Cerebellar nuclear complex (tissue), 1 donor: Measurements from ENCODE around the gene SYT14.
"Not testable (repeated sequence)": the region's sequence is repeated elsewhere in the genome, so short reads cannot be mapped to it uniquely, and the experiment has no call there.

Source experiments
- DNase-seq, 2 experiments: peaks; one replicate each; lab custom pipeline; 2025; lab: John Stamatoyannopoulos, UW

The SYT14 gene

DNA sequence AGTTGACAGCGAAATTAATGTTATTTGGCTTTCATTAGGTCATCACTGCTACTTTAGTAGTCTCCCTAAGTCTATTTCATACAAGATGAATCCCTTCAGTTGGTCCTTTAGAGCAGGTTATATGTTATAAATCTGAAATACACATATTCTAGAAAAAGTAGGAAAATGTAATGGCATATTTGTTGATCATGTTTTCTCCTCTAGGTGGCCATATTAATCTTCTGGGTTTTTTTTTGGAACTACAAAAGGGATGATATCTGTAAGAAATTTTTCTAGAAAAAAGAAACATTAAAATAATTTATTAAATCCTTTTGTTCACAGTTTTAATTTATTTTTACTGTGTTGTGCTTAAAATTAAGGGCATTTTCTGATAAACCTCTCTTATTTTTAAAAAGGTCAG, 87.9 kb downstream of the SYT14 start:
- DNase-seq, result no peak

DNA sequence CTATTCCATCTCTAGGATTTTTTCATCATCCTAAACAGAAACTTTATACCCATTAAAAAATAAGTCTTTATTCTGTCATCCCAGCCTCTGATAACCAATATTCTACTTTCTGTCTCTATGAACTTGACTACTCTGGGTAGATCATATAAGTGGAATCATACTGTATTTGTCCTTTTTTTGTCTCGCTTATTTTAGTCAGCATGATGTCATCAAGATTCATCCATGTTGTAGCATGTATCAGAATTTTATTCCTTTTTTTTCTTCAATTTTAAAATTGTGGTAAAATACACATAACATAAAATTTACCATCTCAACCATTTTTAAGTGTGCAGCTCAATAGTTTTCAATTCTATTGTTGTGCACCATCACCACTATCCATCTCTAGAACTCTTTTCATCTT, 90.0 kb downstream of the SYT14 start:
- no peak for DNase-seq

DNA sequence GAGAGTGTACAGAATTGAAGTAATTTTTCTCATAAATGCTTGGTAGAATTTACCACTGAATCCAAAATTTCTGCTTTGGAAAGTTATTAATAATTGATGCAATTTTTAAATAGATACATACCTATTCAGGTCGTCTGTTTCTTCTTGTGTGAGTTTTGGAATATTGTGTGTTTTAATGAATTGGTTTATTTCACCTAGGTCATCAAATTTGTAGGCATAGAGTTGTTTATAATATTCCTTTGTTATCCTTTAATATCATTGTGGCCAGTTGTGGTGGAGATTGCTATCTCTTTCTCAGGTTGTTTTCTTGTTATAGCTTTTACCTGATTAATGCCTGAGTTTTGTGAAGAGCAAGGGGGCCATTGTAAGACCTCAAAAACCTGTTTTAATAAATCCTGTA, 93.5 kb downstream of the SYT14 start:
- no peak for DNase-seq

DNA sequence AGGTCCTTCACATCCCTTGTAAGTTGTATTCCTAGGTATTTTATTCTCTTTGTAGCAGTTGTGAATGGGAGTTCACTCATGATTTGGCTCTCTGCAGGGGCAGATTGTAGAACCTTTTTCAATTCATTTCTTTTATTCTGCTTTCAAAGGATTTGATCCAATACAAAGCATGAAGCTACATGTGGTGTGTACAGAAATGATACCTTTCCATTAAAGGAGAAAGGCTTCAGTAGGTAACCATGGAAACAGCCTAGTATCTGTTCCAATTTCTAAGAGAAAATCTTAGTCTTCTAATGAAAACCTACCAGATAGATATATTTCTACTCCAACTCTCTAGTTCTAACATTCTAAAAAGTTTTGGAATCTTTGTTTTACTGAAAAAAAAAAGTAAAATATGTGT, 105.0 kb downstream of the SYT14 start:
- no peak for DNase-seq

DNA sequence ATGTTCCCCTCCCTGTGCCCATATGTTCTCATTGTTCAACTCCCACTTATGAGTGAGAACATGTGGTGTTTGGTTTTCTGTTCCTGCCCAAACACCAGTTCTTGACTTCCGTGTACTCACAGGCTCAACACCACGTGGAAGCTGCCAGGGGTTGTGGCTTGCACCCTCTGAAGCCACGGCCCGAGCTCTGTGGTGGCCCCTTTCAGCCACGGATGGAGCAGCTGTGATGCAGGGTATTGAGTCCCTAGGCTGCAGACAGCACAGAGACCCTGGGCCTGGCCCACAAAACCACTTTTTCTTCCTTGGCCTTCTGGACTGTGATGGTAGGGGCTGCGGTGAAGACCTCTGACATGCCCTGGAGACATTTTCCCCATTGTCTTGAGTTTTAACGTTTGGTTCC, 111.6 kb downstream of the SYT14 start:
- DNase-seq, result no peak

DNA sequence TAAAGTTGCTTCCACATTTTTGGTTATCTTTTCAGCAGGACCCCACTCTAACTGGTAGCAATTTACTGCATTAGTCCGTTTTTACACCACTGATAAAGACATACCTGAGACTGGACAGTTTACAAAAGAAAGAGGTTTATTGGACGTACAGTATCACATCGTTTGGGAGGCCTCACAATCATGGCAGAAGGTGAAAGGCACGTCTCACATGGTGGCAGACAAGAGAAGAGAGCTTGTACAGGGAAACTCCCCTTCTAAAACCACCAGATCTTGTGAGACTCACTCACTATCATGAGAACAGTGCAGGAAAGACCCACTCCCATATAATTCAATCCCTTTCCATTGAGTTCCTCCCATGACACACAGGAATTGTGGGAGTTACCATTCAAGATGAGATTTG, 112.5 kb downstream of the SYT14 start:
- not testable (repeated sequence) for DNase-seq

DNA sequence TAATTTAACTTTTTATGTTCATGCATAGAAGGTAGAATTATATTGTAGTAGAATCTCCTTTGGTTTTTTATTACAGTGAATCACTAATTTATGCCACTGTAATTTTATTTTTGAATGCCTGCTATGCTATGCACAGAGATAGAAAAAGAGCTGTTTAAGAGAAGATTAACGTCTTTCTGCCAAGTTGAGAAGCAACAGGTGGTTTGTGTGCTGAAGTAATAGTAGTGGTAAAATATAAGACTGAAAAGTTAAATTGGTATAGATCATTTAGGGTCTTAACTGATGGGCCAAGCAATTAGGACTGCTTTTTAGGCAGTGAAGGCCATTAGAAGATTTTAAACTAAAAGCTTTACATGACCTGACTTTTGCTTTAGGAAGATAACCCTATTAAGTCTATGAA, 115.1 kb downstream of the SYT14 start:
- DNase-seq, result no peak

DNA sequence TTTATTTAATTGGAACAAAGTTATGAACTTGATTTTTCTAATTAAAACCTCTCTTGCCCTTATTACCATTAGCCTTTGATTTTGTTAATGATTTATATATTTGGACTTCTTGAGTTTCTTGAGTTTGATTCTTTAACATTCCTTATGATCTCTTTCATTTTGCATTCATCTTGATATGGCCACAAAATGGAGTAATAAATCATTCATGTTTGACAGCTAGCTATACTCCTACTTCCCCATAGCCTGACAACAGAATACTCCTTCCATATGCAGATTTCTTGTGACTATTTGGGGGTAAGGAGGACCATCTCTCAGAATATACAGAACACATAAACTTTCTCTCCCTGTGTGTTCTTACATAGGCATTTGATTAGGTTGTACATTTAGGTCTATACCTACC, 119.6 kb downstream of the SYT14 start:
- no peak for DNase-seq

DNA sequence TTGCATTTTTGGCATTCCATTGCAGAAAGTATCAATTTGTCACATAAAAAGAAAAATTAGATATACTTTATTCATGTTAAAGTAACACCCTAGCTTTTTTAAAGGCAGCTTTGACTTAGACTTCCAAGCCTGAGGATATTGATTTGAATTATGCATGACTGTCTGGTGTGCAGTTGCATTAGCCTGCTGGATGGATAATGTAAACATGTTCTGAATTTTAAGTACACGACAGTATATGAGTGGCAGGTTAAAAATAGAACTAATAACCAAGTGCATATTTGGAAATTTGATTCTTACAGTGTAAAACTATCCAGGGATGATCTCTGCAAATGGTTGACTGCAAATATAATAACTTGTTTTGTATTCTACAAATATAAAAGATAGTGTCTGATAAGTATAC, 124.0 kb downstream of the SYT14 start:
- DNase-seq, result no peak

DNA sequence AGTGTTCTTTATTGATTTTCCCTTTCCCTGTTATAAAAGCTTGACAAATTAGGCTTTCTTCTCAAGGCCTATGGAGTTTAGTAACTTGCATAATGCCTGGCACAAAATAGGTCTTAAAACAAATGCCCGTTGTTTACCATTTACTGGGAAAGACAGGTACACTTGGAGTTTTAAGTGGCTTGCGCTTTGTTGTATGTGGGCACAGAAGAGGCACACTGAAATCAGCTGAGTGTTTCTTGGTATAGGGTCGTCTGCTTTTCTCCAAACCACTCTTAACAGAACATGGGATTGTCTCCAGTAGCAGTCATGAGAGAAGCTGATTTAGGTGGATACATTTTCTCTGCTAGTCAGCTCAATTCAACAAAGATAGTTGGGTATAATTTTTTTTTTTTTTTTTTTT, 132.5 kb downstream of the SYT14 start:
- DNase-seq, result no peak

DNA sequence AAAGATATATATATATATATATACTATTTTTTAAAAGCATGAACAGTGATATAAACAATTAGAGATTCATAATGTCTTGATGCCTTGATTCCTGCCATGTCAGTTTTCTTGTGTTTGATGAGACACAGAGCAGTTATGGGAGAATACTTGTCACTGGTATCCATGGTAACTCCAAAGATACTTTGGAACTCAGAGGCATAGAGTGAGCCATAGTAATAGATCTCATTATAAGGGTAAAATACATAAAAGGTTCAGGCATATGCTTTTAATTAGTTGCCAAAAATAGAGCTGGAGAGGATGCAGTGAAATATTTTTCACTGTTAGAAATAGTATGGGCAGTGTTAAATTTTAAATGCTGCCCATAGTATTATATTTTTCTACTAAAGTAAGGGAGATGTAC, 134.1 kb downstream of the SYT14 start:
- no peak for DNase-seq

DNA sequence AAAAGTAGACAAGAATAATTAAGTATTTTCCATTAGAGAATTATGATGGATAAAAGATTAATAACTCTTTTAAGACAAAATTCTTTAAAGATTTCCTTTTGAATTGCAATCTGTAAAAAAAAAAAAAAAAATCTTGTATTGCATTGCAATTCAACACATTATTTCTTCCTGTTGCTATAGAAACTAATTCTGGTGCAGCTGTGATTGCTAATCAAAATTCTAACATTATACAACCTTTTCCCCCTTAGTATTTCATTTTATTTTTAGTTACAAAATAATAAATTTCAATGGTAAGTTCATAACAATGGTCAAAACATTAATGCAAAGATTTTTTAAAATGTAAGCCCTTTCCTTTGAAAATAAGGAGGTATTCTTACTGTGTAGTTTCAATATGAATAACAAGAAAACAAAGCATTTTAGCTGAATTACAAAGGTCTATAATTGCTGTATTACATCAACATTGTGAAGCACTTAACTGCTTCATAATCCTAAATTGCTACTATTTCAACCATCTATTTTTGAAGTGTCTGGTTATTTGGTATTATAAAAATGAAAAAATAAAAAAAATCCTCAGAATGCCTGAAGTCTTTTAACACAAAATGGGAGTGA, 135.0 kb downstream of the SYT14 start:
- no peak for DNase-seq

DNA sequence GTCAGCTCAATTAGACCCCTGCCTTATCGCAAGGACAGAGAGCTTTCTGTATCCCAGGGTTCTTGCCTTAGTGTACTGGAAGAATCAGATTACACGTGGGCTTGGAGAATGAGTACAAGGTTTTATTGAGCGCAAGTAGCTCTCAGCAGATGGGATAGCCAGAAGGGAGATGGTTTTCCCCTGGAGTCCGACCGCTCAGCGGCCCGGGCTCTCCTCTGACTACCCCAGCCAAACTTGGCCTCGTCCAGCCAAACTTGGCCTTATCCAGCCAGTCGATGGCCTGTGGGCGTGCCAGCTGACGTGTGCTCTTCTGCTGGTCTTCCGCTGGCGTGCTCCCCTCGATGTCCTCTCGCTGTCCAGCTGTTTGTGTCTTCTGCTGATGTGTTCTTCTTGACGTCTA, 136.9 kb downstream of the SYT14 start:
- no peak for DNase-seq

DNA sequence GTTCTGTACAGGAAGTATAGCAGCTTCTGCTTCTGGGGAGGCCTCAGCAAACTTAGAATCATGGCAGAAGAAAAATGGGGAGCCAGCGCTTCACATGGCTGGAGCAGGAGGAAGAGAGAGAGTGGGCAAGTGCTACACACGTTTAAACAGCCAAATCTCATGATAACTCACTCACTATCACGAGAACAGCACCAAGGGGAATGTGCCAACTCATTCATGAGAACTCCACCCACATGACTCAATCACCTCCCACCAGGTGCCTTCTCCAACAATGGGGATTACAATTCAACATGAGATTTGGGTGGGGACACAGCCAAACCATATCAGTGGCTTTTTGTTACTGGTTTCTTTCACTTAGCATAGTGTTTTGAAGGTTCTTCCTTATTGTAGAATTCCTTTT, 138.6 kb downstream of the SYT14 start:
- DNase-seq, result no peak

DNA sequence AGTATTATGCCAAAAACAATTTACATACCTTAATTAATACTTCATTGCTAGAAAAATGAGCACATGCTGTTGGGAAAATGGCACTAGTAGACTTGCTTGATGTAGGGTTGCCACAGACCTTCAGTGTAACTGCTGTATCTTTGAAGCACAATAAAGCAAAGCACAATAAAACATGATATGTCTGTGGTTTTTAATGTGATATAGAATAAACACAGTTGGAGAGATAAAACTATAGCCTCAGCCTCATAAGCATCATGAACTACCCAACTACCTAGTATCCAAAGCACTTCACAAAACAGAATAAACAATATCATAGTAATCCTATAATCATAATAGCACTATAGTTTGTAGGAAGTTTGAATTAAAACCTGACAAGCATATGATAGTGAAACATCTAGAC, 143.5 kb downstream of the SYT14 start:
- no peak for DNase-seq

DNA sequence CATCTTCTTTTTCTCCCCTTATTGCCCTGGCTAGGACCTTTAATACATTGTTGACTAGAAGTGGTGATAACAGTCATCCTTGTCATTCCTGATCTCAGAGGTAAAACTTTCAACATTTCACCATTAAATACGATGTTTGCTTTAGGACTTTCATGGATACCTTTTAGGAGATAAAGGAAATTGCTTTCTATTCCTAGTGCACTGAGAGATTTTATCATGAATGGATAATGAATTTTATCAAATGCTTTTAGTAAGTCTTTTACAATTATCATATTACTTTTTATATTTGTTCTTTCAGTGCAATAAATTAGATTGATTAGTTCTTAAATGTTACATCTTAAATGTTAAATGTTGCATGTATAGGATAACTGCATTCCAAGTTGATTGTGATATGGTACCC, 147.3 kb downstream of the SYT14 start:
- DNase-seq, result no peak

DNA sequence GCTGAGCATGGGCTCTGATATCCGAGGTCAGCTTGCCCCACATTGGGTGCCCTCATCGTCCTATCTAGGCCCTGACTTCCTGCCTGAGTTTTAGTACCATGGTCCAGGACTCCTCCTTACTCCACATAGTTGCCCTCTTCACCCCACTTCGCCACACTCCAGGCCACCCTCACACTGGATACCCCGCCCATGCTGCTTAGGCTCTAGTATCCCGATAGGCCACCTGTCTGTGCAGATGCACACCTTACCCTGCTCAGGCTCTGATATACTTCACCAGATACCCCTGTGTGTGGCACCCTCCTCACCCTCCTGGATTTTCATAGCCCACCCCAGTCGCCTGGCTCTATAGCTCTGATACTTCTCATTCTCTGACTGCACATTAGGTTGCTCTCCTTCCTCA, 149.0 kb downstream of the SYT14 start:
- DNase-seq, result no peak

DNA sequence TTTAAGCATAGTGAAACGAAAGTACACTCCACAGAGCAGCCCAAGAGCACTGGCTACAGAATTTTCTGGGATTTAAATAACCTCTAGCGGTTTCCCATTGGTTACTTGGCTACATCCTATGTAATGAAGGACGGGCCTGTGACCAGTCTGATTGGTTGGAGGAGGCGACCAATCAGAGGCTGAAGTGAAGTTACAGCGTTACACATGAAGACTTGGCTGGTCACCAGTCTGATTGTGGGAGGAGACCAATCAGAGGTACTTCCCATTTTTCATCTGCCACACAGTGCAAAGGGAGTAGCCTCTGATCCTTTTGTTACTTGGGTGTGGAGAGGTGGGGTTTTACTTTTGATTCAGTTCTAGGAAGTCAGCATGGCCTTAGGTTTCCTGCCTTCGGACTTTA, 151.8 kb downstream of the SYT14 start:
- no peak for DNase-seq

DNA sequence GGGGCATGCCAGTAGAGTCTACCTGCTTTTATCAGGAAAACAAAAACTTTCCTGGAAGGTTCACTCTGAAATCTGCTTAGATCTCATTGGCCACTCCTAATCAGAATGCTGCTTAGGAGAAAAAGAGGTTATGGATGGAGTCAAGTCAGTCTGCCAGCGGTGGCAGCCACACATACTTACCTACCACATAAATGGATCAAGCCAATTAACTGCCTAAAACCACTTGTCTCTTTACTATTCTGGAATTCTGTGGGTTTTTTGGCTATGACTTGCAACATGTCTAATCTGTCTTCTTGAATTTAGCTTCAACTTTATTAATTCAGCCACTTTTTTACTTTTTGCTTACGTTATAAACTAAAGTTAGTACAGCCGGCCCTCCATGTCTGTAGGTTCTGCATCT, 154.3 kb downstream of the SYT14 start:
- no peak for DNase-seq

DNA sequence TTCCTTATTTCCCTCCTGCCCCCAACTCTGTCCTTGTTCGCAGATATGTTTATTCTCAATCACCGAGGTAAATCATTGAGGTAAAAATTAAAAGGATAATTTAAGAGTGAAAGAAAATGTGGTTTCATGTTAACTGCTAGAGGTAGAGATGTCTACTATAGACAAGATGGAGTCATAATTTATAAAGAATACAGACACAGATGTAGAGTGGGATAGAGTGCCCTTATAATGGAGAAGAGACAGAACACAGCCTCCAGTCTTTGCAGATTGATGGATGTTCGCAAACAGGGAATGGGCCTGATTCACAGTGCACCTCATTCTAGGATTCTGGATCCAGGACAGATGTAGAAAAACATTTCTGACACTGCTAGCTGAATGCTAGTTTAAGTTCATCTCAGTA, 155.4 kb downstream of the SYT14 start:
- DNase-seq, result no peak

DNA sequence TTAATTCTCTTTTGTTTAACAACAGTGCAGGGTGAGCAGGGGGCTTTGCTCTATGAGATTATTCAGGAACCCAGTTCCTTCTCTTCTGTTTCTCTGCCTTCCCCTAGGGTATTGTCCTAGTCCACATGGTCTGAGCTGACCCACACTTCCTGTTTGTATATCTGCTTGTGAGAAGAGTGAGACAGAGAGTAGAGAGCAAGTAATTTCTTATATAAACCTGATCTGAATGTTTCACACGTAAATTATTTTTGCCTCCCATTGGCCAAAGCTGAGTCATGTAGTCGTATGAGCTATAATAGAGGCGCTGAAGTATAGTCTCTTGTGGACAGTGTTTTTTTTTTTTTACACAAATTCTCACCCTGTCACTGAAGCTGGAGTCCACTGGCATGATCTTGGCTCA, 160.3 kb downstream of the SYT14 start:
- DNase-seq, result no peak

DNA sequence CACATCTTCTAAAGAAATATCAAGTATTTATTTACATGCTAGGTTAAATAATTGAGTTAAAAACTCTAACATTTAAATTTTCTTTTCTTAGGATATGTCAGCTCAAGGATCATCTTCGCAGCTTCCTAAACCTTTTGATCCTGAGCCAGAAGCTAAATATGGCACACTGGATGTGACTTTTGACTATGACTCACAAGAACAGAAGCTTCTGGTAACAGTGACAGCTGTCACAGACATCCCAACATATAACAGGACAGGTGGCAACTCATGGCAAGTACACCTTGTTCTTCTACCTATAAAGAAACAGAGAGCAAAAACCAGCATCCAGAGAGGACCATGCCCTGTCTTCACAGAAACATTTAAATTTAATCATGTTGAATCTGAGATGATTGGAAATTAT, 161.9 kb downstream of the SYT14 start:
- peak; percentile 41 to 69 for DNase-seq

DNA sequence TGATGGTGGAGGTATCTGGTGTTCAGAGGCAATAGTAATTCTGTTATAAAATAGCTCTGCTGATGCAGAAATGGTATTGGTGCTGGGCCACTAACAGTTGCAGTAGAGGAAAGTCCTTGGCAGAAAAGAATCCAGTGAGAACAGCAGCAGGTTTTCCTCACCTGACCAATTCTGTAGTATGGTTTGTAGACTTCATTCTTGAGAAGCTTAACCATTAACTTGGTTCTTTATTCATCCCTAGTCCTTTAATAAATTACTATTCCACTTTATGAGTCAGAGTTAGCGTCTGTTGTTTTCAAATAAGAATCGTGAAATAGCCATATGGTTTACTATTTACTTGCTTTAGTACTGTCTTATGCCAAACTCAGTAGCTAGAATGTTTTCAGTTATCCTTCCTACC, 166.1 kb downstream of the SYT14 start:
- no peak for DNase-seq

DNA sequence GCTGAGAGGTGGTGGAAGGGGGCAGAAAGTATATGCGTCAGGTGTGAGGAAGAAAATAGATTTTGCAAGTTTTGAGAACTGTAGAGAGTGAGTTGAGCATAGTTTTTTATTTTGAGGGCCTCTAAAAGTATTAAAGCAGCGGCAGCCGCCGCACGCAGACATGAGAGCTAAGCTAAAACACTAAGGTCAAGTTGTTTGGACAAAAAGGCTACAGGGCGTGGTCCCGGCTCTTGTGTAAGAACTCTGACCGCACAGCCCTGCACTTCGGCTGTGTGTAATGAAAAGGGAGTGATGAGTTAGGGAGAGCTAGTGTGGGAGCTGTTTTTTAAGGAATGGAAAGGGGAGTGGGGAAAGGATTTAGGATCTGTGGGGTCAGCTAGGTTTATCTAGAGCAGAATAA, 174.9 kb downstream of the SYT14 start:
- not testable (repeated sequence) for DNase-seq

DNA sequence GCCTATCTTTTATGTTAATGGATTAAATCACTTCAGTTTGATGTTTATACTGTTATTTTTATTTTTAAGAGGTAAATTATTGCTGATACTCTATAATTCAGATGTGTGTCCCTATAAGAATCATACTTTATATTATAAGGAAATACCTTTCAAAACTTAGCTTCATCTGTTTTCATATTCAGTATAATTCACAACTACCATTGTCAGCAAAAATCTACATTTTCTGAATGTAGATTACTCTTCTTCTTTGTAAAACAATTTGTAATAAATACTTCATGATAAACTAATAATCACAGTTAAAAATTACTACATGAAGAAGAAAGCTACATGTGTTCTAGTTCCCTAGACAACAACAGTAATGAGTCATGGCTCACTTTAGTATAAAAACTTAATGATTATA, 179.2 kb downstream of the SYT14 start:
- DNase-seq, result no peak
